ENCODE measurements around the gene CDKAL1.

CDKAL1 gene

DNA sequence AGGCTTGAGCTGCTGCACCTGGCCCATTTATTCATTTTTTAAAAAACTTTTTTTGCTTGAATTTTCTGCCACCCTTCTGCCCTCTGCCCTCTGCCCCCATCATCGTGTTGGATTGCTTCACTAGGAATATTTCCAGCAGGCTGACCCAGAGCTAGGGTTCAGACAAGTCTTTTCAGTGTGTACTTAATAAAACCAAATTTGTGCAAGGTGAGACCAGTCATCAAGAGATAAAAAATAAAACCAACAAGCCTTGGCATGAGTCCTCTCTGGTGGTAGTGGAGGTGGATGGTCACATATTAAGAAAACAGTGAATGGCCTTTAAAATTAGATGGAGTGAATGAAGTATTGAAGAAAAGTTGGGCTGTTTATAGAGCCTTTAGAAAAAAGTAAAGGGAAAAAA lies 239.6 kb downstream of the CDKAL1 start:
- H3K9ac ChIP-seq = no peak overlapping the region

DNA sequence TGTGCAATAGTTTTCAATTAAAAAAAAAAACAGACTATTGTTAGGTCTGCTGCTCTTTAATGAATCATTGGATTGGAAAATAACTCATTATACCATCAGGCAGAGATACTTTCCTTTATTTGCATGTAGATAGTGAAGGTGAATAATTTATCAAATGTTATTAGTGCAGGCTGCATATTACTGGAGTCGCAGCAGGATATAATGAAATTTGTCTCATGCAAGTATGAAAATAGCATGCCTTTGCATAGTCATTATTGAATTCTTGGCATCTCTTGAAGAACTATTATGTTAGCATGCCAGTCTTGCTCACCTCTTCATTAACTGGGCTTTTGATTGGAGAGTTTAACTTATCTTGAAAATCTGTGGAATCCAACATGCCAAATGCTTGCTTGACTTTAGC lies 241.7 kb downstream of the CDKAL1 start:
- TF ChIP-seq, protein P1, sequence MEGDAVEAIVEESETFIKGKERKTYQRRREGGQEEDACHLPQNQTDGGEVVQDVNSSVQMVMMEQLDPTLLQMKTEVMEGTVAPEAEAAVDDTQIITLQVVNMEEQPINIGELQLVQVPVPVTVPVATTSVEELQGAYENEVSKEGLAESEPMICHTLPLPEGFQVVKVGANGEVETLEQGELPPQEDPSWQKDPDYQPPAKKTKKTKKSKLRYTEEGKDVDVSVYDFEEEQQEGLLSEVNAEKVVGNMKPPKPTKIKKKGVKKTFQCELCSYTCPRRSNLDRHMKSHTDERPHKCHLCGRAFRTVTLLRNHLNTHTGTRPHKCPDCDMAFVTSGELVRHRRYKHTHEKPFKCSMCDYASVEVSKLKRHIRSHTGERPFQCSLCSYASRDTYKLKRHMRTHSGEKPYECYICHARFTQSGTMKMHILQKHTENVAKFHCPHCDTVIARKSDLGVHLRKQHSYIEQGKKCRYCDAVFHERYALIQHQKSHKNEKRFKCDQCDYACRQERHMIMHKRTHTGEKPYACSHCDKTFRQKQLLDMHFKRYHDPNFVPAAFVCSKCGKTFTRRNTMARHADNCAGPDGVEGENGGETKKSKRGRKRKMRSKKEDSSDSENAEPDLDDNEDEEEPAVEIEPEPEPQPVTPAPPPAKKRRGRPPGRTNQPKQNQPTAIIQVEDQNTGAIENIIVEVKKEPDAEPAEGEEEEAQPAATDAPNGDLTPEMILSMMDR (conservative IDR thresholded peaks at IDR 0.05; ENCODE audit: low read depth, low read length) = no peak
- no peak overlapping the region for H3K4me3 ChIP-seq (IDR thresholded peaks at IDR 0.05; ENCODE audit: insufficient read depth, low read depth, low read length)
- no peaks in the 10 kb centered on the region for H3K4me1 ChIP-seq (ENCODE audit: low read depth, poor library complexity, severe bottlenecking)
- no peak overlapping the region for H2AFZ ChIP-seq (ENCODE audit: low read depth)
- H3K9ac ChIP-seq = no peak overlapping the region
- H3K36me3 ChIP-seq (ENCODE audit: insufficient read depth) = no peaks in the 10 kb centered on the region
- H3K79me2 ChIP-seq (ENCODE audit: insufficient read depth, low read depth) = no peaks in the 10 kb centered on the region
- no peaks in the 10 kb centered on the region for H4K20me1 ChIP-seq (ENCODE audit: insufficient read depth)
- H3K27me3 ChIP-seq (ENCODE audit: insufficient read depth, low read depth) = no peaks in the 10 kb centered on the region
- no peak overlapping the region for H3K4me2 ChIP-seq
- no peak overlapping the region for H3K27ac ChIP-seq

More for the DNA sequence above, 239.6 kb downstream of the CDKAL1 start:
- H3K4me1 ChIP-seq (ENCODE audit: low read depth, poor library complexity, severe bottlenecking) = no peaks in the 10 kb centered on the region
- H3K36me3 ChIP-seq (ENCODE audit: insufficient read depth) = no peaks in the 10 kb centered on the region
- no peak overlapping the region for H3K27ac ChIP-seq
- TF ChIP-seq, protein P1 (conservative IDR thresholded peaks at IDR 0.05; ENCODE audit: low read depth, low read length) = no peak
- no peak overlapping the region for H3K4me3 ChIP-seq (IDR thresholded peaks at IDR 0.05; ENCODE audit: insufficient read depth, low read depth, low read length)
- no peaks in the 10 kb centered on the region for H4K20me1 ChIP-seq (ENCODE audit: insufficient read depth)
- no peaks in the 10 kb centered on the region for H3K27me3 ChIP-seq (ENCODE audit: insufficient read depth, low read depth)
- H3K4me2 ChIP-seq = no peak overlapping the region
- H3K79me2 ChIP-seq (ENCODE audit: insufficient read depth, low read depth) = no peaks in the 10 kb centered on the region
- H2AFZ ChIP-seq (ENCODE audit: low read depth) = no peak overlapping the region

DNA sequence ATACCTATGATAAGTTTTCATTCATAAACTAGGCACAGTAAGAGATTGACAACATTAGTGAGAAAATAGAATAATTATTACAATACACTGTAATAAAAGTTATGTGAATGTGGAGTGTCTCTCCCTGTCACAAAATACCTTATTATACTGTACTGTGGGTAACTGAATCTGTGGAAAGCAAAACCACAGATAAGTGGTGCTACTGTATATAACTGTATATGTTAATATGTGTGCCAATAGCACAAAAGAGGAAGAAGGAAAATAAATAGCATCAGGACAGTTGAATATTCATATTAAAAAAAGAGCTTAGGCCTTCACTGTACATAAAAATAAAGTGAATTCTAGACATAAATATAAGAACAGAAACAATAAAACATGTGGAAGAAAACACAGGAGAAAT lies 243.5 kb downstream of the CDKAL1 start:
- Histone ChIP-seq H2AFZ (ENCODE audit: low read depth) (no peak overlapping the region), H3K79me2 (ENCODE audit: insufficient read depth, low read depth) (no peaks in the 10 kb centered on the region), H3K4me2 (no peak overlapping the region), H3K9ac (no peak overlapping the region), H3K4me1 (ENCODE audit: low read depth, poor library complexity, severe bottlenecking) (no peaks in the 10 kb centered on the region), H4K20me1 (ENCODE audit: insufficient read depth) (no peaks in the 10 kb centered on the region), H3K36me3 (ENCODE audit: insufficient read depth) (no peaks in the 10 kb centered on the region), H3K4me3 (IDR thresholded peaks at IDR 0.05; ENCODE audit: insufficient read depth, low read depth, low read length) (no peak overlapping the region), H3K27ac (no peak overlapping the region), H3K27me3 (ENCODE audit: insufficient read depth, low read depth) (no peaks in the 10 kb centered on the region)
- TF ChIP-seq, protein P1 (conservative IDR thresholded peaks at IDR 0.05; ENCODE audit: low read depth, low read length) = no peak

DNA sequence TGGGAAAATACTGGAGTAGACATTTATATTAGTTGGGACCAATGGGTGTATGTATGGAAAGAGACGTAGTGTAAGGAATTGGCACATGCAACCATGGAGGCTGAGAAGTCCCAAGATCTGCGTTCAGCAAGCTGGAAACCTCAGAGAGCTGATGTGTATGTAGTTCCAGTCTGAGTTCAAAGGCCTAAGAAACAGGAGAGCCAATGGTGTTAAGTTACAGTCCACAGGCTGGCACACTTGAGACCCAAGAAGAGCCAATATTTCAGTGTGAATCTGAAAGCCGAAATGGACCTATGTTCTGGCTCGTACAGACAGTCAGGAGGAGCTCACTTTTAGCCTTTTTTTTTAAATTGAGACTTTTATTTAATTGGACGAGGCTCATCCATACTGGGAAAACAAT lies 244.2 kb downstream of the CDKAL1 start:
- H3K79me2 ChIP-seq (ENCODE audit: insufficient read depth, low read depth) = no peaks in the 10 kb centered on the region
- TF ChIP-seq, protein P1 (conservative IDR thresholded peaks at IDR 0.05; ENCODE audit: low read depth, low read length) = no peak
- no peak overlapping the region for H3K27ac ChIP-seq
- no peaks in the 10 kb centered on the region for H3K27me3 ChIP-seq (ENCODE audit: insufficient read depth, low read depth)
- H3K36me3 ChIP-seq (ENCODE audit: insufficient read depth) = no peaks in the 10 kb centered on the region
- H3K4me1 ChIP-seq (ENCODE audit: low read depth, poor library complexity, severe bottlenecking) = no peaks in the 10 kb centered on the region
- no peak overlapping the region for H3K4me3 ChIP-seq (IDR thresholded peaks at IDR 0.05; ENCODE audit: insufficient read depth, low read depth, low read length)
- H3K9ac ChIP-seq = no peak overlapping the region
- no peak overlapping the region for H3K4me2 ChIP-seq
- no peaks in the 10 kb centered on the region for H4K20me1 ChIP-seq (ENCODE audit: insufficient read depth)
- H2AFZ ChIP-seq (ENCODE audit: low read depth) = no peak overlapping the region
